Activated CD4-positive, alpha-beta T cell treated with anti-CD3 and anti-CD28 coated beads, Interleukin-2, amount 50 U/mL, for 48 hours (primary cell): ENCODE measurements around the gene DOCK9.

Experiments used
- DNase-seq, 2 experiments: peaks; one replicate each; pipeline ENCODE4 v3.0.0-alpha.2; 2020

DOCK9 gene

DNA sequence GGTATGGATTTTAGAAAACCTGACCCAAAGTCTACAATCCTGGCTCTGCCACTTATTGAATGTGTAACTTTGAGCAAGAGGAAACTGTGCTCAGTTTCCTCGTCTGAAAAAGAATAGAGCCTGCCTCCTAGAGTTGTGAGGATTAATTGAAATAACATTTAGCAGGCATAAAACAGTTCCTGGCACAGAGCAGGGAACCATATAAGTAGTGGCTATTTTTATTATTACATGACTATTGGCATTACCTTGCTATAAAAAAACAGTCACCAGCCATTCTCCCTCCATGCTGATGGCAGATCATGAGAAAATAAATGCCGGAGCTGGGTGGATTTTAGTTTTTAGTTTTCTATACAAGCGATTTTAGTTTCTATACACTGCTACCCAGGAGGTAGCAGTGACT, 5.8 kb downstream of the DOCK9 start:
- no peak for DNase-seq

GRCh38 chr13:98970330-98970729, 7.5 kb downstream of the DOCK9 start:
- DNase-seq, result no peak

- no peak for DNase-seq
Observed at GRCh38 chr13:98967491-98967890, 10.4 kb downstream of the DOCK9 start.

GRCh38 chr13:98966019-98966418, 11.8 kb downstream of the DOCK9 start:
- DNase-seq, result no peak

DNA sequence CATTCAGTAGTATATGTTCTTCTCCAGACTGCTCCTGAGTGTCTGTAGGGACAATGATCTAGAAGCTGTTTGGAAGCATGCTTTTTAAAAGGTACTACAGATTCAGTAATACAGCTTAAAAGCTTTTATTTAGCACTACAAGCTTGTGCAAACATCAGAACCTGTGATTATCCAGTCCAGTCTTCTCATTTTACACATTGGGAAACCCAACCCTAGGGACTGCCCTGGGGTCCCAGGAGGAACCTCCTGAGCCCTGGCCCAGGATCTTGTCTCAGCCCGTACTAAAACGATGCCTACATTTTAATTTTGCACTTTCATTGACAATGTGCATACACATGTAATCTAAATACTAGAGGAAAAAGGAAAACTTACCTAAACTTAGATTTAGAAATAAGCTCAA, 12.5 kb downstream of the DOCK9 start:
- no peak for DNase-seq

- no peak for DNase-seq
Observed at GRCh38 chr13:98963917-98964316, 13.9 kb downstream of the DOCK9 start.

- no peak for DNase-seq
Observed at GRCh38 chr13:98962901-98963590, 14.8 kb downstream of the DOCK9 start.

- no peak for DNase-seq
Observed at GRCh38 chr13:98961503-98962105, 16.3 kb downstream of the DOCK9 start.

DNA sequence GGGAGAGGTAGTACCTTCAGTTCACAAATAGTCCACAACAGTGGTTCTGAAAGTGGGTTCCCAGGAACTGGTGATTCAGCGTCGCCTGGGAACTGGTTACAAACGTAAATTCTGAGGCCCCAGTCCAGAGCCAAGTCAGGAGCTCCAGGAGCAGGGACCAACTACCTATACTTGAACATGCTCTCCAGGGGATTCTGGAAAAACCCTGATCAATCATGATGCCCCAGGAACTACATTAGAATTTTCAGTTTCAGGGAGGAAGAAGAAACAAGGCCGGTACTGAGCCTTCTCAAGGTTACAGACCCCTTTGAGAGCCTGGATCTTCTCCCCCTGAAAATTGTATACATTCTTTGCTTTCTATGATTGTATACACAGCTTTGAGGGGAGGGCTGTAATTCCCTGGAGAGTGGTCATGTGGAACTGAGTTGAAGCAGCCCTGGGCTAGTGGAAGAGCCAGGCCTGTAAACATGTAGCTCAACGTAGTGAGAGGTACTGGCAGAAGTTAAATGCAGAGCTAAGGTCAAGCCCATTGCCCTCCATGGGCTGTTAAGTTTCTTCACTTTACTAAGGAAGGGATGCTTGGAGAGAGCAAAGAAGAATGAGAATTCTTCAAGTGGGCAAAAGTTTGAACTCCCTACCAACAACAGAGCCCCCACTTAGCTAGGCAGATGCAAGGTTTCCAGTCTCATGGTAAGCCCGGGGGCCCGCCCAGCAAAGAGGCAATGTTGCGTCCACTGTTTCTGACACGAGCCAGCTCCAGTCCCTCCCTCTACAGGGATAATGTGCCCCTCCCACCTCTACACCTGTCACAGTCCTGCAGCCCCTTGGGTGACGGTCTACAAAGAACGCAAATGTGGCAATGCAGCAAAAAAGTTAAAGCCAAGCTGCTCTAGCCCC, 17.0 kb downstream of the DOCK9 start:
- peak in 1 of 2 experiments; percentile 13 for DNase-seq

DNA sequence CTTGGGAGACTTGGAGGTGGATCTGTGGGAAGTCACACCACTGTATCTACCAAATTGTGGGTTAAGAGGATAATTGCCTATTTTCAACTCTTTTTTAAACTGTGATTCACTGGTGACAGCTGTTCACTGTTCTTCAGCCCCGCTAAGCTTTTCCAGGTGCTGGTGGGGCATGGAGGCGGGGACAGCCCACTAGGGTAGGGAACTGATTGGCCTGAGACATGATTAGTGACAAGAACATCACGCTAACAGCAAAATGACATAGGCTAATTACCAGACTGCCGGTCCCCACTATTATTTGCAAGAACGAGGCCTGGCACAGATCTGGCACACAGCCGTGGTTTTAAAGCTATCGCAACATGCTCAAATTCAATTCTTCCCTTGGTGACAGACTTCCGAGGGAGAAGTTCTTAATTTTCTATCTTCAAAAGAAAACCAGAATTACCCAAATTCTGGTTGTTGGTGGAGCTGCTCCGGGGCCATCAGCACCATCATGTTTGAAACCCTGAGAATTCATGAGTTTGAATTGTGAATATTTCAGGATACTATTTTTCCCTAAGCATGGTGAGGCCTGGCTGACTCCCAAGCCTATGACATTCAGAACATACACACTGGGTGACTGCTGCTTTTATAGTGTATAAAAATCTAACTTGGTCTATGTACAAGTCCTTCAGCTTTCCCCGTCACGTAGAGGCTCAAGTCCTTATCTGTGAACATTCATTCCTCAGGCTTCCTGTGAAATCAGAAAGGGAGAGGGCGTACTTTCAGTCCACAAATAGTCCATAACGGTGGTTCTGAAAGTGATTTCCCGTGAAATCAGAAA, 17.9 kb downstream of the DOCK9 start:
- DNase-seq, result no peak

GRCh38 chr13:98959291-98959690, 18.6 kb downstream of the DOCK9 start:
- no peak for DNase-seq

DNA sequence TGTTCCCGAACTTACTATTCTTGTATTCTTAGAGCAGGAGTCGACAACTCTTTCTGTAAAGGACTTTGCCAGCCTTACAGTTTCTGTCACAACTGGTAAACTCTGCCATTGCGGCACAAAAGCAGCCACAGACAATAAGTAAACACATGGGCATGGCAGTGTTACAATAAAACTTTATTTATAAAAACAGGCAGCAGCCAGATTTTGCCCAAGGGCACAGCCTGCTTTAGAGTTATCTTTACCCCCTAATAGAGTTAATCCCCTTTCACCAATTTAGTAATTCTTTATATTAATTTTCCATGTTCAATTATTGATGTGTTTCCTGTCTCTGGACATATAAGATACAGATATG, 19.4 kb downstream of the DOCK9 start:
- DNase-seq, result no peak

DNA sequence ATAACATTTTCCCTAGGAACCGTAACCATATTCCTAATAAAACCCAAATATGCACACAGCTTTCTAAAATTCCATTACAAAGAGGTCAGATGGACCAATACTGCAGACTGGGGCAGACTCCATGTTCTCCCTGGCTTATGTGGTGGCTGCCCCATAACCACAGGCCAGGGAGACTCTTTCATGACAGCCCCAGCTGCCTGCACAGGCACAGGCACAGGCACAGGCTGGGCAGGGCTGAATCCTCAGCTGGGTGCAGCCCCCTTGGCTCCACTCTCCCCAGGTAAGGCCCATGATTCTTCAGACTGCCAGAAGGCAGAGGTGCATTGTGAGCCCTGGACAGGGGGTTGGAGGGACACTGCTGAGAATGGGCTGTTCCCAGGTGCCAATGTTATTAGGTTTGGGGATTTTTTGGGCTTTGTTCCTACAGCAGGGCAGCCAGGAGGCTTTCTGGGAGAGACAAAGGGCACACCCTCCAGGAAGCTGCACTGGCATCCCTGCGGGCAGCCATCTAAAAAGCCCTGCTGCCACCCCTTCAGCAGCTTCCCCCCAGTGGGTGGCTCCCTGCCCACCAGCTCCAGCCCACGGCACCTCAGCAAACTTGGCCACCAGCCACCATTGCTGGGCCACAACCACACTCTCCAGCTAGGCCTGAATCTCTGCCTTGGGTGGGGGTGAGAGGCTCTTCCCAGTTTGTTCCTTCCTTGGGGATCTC, 20.0 kb downstream of the DOCK9 start:
- no peak for DNase-seq

GRCh38 chr13:98955336-98955735, 22.5 kb downstream of the DOCK9 start:
- DNase-seq, result no peak

DNA sequence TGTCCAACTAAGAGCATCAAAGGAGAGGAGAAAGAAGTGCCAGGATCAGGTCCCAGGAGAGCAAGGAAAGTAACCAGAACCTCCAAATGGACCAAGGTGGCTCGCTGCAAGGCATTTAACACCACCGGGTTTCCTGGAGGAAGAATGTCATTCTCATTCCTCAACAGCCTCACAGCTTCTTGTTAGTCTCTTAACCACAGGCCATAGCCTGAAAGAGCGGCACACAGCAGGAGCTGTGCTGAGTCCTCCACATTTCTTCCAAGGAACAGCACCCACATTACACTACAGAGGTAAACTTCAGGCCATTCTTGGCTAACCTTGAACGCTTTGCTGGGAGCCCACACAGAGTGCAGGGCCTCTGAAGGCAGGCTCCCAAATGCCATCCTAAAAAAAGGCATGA, 23.6 kb downstream of the DOCK9 start:
- no peak for DNase-seq

DNA sequence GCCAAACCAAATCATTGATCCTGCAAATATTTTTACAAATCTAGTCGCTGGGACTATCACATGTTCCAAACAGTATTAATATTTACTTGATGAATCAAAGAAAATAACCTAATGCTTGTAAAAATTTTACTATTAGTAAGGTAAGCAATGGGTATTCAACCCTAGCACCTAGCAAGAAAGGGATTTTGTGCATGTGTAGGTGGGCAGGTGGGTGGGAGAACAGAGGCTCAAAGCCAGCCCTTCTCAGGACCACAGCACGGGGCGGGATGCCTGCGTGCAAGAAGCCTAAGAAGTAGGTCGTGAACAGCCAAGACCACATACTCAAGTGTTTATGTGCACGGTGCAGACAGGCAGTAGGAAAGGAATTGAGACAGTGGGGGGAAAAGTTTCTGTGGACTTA, 26.6 kb downstream of the DOCK9 start:
- no peak for DNase-seq

GRCh38 chr13:98950705-98951104, 27.2 kb downstream of the DOCK9 start:
- no peak for DNase-seq

DNA sequence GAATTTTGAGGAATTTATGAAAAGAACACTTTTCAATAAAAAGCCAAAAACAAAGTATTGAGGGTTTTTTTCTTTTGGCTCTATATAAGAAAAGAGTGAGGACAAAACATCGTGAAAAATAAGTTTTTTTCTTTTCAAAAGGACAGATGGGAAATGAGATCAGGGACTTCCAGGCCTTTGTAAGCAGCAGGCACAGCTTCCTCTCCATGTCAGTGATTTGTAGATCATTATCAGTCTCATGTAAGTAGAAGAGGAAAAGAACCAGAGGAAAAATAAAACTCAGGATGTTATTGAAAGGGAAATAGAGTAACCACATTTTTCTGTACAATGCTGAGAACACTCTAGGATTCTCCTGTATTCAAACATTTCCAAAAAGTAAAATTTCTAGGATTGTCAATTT, 29.9 kb downstream of the DOCK9 start:
- DNase-seq, result no peak

DNA sequence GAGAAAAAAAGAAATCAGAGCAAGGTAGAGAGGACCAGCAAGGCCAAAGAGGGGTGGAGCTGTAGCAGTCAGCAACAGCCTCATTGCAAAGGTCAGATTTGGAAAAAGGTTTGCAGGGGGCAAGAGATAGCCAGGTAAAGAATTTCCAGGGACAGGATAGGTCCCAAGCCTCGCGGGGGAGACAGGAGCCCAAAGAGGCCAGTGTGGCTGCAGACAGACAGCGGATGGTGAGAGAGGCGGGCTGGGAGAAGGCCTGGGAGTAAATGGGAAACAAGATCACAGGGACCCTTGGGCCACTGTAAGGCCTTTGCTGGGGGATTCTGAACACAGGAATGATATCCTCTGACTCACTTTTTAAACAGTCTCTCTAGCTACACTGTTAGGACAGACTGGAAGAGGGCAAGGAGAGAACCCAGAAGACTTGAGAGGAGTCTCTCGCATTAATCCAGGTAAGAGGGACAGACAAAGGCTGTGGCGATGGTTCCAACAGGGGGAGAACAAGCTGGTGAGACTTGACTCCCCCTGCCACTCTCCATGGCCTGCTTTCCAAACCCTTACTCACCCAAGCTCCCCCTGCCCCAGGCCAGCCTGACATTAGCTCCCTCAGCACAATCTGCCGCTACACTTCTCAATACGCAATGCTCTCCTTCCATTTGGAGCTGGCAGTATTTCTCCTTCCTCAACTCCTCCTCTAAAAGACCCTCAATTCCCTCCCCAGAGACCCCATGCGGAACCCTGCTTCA, 31.8 kb downstream of the DOCK9 start:
- no peak for DNase-seq

DNA sequence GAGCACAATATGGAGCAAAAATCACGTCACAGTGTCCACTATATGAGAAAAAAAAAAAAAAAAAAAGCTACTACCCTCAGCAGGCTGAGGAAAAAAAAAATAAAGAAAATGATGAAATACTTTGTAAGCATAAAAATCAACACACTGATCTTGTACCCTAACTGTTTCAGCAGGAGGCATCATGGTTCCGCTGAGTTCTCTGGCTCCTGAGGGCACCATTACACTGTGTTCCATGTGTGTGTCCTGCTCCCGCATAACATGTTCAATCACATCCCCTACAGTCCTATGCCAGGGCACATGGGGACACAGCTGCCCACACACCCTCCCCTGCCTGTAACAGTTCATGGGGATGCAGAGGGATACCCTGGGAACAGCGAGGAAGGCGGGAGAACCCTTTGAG, 33.5 kb downstream of the DOCK9 start:
- DNase-seq, result no peak

DNA sequence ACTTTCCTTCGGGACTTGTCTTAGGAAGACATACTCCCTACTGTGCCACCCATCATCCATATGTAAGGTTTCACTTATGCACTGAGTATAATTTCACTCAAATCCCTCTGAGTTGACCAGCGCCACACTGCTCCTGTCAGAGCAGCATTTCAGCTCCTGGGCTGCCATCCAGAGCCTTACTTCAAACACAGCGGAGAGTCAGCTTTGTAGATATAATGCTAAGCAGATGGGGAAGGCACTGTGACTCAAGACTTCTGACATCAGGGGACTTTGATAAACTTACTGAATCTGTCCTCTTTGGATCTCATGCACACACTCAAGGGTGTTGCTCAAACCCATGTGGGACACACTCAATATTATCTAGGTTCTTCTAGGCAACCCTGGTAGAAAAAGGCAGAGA, 34.9 kb downstream of the DOCK9 start:
- DNase-seq, result no peak

DNA sequence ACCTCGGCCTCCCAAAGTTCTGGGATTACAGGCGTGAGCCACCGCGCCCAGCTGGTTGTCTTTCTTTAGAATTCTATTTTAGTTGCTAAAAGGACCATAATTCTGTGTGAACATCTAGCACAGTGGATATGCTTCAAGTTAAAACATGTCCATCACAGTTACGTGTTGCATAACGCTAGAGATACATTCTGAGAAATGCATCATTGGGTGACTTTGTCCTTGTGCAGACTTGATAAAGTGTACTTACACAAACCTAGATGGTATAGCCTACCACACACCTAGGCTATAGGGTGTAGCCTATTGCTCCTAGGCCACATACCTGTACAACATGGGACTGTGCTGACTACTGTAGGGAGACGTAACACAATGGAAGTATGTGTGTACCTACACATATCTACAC, 35.4 kb downstream of the DOCK9 start:
- no peak for DNase-seq
